IPS-15b (cell line): ENCODE measurements around the gene DLST.

ENCODE experiments used
- H3K27me3 ChIP-seq: one replicate; pipeline ENCODE4 v1.6.1; 2013; ENCODE audit warnings: low read length; ENCODE audit not compliant: control insufficient read depth, insufficient read depth
- H3K36me3 ChIP-seq: one replicate; pipeline ENCODE4 v1.6.1; 2013; ENCODE audit warnings: low read length; ENCODE audit not compliant: control insufficient read depth, insufficient read depth
- H3K4me1 ChIP-seq: one replicate; pipeline ENCODE4 v1.6.1; 2013; ENCODE audit warnings: mild to moderate bottlenecking, low read length; ENCODE audit not compliant: control insufficient read depth, insufficient read depth
- H3K4me3 ChIP-seq: one replicate; pipeline ENCODE4 v1.5.1; 2013; ENCODE audit warnings: low read depth, low read length
- H3K9ac ChIP-seq: one replicate; pipeline ENCODE4 v1.6.1; 2013; ENCODE audit warnings: low read depth, mild to moderate bottlenecking, low read length
- H3K9me3 ChIP-seq: one replicate; pipeline ENCODE4 v1.6.1; 2013; ENCODE audit warnings: mild to moderate bottlenecking, low read length; ENCODE audit not compliant: control insufficient read depth, insufficient read depth

DLST gene

DNA sequence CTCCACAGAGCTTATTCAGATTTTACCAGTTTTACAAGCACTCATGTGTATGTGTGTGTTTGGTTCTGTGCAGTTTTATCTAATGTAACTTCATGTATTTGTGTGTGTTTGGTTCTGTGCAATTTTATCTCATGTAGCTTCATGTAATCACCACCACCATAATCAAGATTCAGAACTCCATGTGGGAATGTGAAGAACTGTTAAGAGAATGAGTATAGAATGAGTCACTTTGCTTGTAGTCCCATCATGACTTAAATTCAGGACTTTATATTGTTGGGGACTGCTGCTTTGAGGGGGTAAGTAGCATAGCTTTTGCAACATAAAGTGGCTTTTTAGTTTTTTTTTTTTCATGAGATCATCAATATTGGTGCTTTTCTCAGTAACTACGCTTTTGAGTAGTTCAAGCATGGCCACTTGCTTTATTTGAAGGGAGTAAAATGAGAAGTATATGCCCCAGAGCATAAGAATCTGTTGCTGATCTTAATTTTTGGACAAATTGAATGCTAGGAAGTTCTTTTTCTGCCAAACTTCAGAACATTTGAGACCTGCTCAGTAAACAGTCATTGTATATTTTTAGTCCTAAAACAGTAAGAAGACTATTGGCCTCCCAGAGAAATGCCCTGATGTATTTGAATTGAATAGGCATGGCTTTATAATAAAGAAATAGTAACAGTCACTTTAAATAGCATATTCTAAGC is 34.6 kb upstream of the DLST start:
- Histone ChIP-seq H3K27me3 (no peaks in the 10 kb centered on the region), H3K9me3 (no peaks in the 10 kb centered on the region), H3K4me3 (no peak overlapping the region), H3K36me3 (no peaks in the 10 kb centered on the region), H3K9ac (no peak overlapping the region), H3K4me1 (no peaks in the 10 kb centered on the region)

DNA sequence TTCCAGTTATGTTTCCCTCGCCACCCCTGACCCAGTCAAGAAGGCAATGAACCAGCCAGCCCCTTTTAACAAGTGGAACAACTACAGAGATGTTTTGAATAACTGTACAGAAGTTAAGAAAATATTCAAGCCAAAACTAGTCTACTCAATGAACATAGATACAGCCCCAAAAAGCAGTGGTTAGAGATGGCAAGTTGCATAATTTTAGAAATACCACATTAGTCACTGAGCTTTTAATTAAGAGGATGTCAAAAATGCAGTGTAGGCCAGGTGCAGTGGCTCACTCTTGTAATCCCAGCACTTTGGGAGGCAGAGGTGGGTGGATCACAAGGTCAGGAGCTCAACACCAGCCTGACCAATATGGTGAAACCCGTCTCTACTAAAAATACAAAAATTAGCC is 32.9 kb upstream of the DLST start:
- no peaks in the 10 kb centered on the region for H3K27me3 ChIP-seq
- H3K9me3 ChIP-seq, result no peaks in the 10 kb centered on the region
- no peak overlapping the region for H3K9ac ChIP-seq
- H3K4me1 ChIP-seq, result no peaks in the 10 kb centered on the region
- H3K36me3 ChIP-seq, result no peaks in the 10 kb centered on the region
- H3K4me3 ChIP-seq, result no peak overlapping the region

DNA sequence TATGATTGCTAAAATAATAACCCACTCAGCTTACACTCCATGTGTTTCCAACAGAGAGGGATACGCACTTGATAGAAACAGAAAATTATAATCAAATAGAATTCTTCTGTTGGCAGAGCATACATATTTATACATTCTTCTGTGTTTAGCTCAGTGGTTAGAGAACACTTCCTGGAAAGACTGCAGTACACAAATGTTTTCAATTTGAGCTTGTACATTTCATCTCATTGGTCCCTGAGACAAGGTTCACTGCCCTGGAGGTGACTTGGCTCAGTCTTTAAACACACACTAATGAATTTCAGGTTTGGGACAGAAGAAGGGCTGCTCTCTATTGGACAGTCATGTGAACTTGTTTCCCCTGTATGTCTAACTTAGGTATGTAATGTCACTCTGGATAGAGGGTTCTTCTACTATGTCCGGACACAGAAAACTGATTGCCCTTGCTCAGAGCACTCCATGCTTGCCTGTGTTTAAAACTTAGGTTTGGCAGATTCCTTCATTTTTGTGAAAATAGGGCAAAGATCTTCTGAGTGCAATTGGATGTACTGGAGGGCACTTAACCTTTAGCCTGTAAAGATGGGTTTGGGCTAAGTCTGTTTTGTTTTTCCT is 28.7 kb upstream of the DLST start:
- Histone ChIP-seq H3K36me3 (no peaks in the 10 kb centered on the region), H3K27me3 (no peaks in the 10 kb centered on the region), H3K9ac (no peak overlapping the region), H3K4me3 (no peak overlapping the region), H3K4me1 (no peaks in the 10 kb centered on the region), H3K9me3 (no peaks in the 10 kb centered on the region)

DNA sequence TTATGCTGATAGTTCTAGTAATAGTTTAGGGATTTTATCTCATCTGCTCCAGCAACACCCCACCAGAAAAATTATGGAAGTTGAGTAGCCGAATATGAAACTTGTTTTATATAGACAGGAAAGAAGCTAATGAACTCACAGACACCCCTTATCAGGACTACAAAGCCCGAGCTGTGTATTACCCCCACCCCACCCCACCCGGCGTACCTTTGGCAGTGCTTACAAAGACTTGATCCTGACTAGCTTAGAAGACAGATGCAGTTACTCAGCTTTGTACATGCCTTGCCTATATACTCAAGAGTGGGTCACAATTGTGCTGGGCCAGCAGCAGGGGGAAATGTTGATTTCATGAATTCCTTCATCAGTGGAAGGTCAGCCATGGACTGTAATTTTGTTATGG is 28.1 kb upstream of the DLST start:
- Histone ChIP-seq H3K9ac (no peak overlapping the region), H3K36me3 (no peaks in the 10 kb centered on the region), H3K27me3 (no peaks in the 10 kb centered on the region), H3K9me3 (no peaks in the 10 kb centered on the region), H3K4me1 (no peaks in the 10 kb centered on the region), H3K4me3 (no peak overlapping the region)

GRCh38 chr14:74855021-74855420 is 26.7 kb upstream of the DLST start:
- Histone ChIP-seq H3K4me3 (no peak overlapping the region), H3K9me3 (no peaks in the 10 kb centered on the region), H3K27me3 (no peaks in the 10 kb centered on the region), H3K4me1 (no peaks in the 10 kb centered on the region), H3K9ac (no peak overlapping the region), H3K36me3 (no peaks in the 10 kb centered on the region)

DNA sequence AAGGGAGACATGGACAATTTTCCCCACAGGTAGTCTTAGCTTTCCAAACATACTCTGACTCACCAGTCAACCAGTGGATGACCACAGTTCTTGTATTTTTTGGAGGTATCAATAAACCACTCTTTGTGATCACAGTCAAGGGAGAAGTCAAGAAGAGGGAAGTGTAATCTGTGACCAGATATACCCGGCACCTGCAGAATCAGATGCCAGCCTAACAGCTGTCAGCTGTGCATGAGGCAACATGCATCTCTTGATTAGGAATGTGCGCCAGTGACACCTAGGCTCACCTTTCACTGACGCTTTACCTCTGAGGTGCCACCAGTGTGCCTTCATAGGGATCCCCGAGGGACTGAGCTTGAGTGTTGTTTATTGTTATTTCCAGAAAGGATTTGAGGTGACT is 25.8 kb upstream of the DLST start:
- Histone ChIP-seq H3K9me3 (no peaks in the 10 kb centered on the region), H3K36me3 (no peaks in the 10 kb centered on the region), H3K4me3 (no peak overlapping the region), H3K27me3 (no peaks in the 10 kb centered on the region), H3K9ac (no peak overlapping the region), H3K4me1 (no peaks in the 10 kb centered on the region)

DNA sequence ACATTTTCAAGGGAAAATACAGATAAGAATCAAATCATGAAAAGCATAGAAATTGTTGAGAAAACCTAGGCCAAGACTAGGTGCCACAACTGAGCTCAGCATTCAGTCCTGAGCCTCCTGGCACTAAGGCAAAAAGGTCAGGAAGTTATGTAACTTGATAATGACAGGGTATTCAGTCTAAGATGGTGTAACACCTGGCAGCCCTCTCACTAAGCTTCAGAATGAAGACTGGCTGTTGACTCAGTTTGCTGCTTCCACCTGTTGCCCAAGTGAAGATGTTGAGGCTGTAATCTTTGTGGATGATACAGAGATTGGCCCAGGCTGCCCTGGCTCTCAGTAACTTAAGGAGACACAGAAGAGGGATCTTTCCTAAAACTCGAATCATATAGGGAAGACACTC is 25.4 kb upstream of the DLST start:
- no peaks in the 10 kb centered on the region for H3K36me3 ChIP-seq
- H3K27me3 ChIP-seq, result no peaks in the 10 kb centered on the region
- no peak overlapping the region for H3K4me3 ChIP-seq
- no peak overlapping the region for H3K9ac ChIP-seq
- H3K9me3 ChIP-seq, result no peaks in the 10 kb centered on the region
- peaks cover 4% of the 10 kb centered on the region for H3K4me1 ChIP-seq

GRCh38 chr14:74858022-74858421 is 23.7 kb upstream of the DLST start:
- no peak overlapping the region for H3K4me3 ChIP-seq
- no peaks in the 10 kb centered on the region for H3K36me3 ChIP-seq
- no peaks in the 10 kb centered on the region for H3K9me3 ChIP-seq
- H3K4me1 ChIP-seq, result peaks cover 4% of the 10 kb centered on the region
- H3K27me3 ChIP-seq, result no peaks in the 10 kb centered on the region
- no peak overlapping the region for H3K9ac ChIP-seq

- no peaks in the 10 kb centered on the region for H3K36me3 ChIP-seq
- H3K27me3 ChIP-seq, result no peaks in the 10 kb centered on the region
- no peak overlapping the region for H3K4me3 ChIP-seq
- H3K9me3 ChIP-seq, result no peaks in the 10 kb centered on the region
- no peak overlapping the region for H3K9ac ChIP-seq
- peaks cover 4% of the 10 kb centered on the region for H3K4me1 ChIP-seq
Measured at GRCh38 chr14:74859757-74860552, 21.8 kb upstream of the DLST start.

DNA sequence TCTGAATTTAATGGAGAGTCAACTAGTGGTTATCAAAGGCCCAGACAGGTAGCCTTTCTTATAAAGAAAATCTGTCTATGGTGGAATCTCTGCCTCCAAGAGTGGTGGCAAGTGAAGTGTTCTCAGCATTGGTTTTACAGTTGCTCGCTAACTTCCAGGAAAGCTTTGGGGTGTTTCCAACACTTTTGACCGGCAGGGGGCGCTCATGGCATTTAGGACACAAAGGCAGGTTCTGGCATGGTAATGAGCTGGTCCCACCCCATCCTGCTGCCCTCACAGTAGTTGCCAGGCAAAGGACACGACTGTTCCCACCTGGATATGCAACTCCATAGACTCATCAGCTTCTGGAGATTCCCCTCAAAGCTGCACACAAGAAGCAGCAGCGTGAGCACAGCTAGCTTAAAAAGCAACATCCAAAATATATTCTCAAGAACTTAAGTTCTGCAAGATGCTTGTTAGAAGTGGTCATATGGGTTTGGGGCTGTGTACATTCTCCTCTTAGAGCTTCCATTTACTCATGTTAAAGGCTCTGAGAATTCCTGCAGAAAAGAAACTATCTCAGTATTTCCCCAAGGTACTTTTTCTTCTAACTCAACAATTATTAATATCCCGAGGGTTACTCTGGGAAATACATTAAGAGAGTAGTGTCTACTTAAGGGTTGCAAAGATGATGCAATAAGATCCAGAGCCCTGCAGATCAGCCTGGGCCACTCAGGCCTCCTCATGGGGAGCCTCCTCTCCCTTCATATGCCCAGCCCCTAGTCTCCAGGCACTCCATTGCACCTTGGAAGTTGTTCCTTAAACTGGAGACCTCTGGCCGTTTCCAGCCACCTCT is 20.6 kb upstream of the DLST start:
- Histone ChIP-seq H3K4me1 (peaks cover 4% of the 10 kb centered on the region), H3K9me3 (no peaks in the 10 kb centered on the region), H3K27me3 (no peaks in the 10 kb centered on the region), H3K36me3 (no peaks in the 10 kb centered on the region), H3K9ac (no peak overlapping the region), H3K4me3 (no peak overlapping the region)

DNA sequence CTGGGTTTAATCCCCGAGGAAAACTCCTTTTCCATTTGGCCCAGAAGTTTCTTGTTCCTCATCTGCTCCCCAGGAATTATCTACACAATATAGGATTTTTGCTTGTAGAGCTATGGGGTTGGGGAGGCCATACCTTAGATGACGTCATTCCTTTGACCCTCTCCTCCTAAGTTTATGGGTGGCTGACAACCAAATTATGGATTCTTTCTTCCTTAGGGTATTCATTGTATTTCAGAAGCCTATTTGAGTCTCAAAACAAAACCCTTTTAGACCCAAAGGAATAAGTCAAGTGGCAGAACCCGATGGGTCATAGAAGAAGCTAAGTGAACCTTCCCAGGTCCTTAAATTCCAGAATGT is 20.0 kb upstream of the DLST start:
- Histone ChIP-seq H3K9ac (no peak overlapping the region), H3K27me3 (no peaks in the 10 kb centered on the region), H3K36me3 (no peaks in the 10 kb centered on the region), H3K4me3 (no peak overlapping the region), H3K9me3 (no peaks in the 10 kb centered on the region), H3K4me1 (peaks cover 4% of the 10 kb centered on the region)
